Inferior parietal cortex (tissue), 1 donor: ENCODE data around the gene MAN2A2.
"Not testable (repeated sequence)": the region's sequence is repeated elsewhere in the genome, so short reads cannot be mapped to it uniquely, and the experiment has no call there.

Experiments
- DNase-seq: peaks from one replicate; pipeline ENCODE4 v3.0.0-alpha.2; 2016; ENCODE audit errors: extremely low spot score

The MAN2A2 gene

GRCh38 chr15:90871139-90871715, 31.9 kb upstream of the MAN2A2 start:
- DNase-seq = no peak

- DNase-seq = no peak
These were observed 31.2 kb upstream of the MAN2A2 start for GRCh38 chr15:90871716-90872485.

GRCh38 chr15:90872486-90873184, 30.5 kb upstream of the MAN2A2 start:
- no peak for DNase-seq

GRCh38 chr15:90873488-90873997, 29.6 kb upstream of the MAN2A2 start:
- no peak for DNase-seq

- no peak for DNase-seq
These were observed 29.0 kb upstream of the MAN2A2 start for GRCh38 chr15:90873998-90874605.

GRCh38 chr15:90874986-90875385, 28.1 kb upstream of the MAN2A2 start:
- not testable (repeated sequence) for DNase-seq

GRCh38 chr15:90875549-90875981, 27.5 kb upstream of the MAN2A2 start:
- DNase-seq = no peak

GRCh38 chr15:90876046-90876445, 27.1 kb upstream of the MAN2A2 start:
- DNase-seq = no peak

- no peak for DNase-seq
These were observed 26.5 kb upstream of the MAN2A2 start for GRCh38 chr15:90876512-90877170.

GRCh38 chr15:90877315-90877714, 25.8 kb upstream of the MAN2A2 start:
- no peak for DNase-seq

GRCh38 chr15:90877996-90878395, 25.1 kb upstream of the MAN2A2 start:
- no peak for DNase-seq

- DNase-seq = no peak
These were observed 24.4 kb upstream of the MAN2A2 start for GRCh38 chr15:90878660-90879059.

GRCh38 chr15:90879730-90880366, 23.3 kb upstream of the MAN2A2 start:
- DNase-seq = no peak

GRCh38 chr15:90880381-90881145, 22.5 kb upstream of the MAN2A2 start:
- no peak for DNase-seq

- DNase-seq = no peak
These were observed 21.7 kb upstream of the MAN2A2 start for GRCh38 chr15:90881181-90881977.

- DNase-seq = no peak
These were observed 21.0 kb upstream of the MAN2A2 start for GRCh38 chr15:90881978-90882721.

GRCh38 chr15:90882781-90883525, 20.1 kb upstream of the MAN2A2 start:
- no peak for DNase-seq

GRCh38 chr15:90883526-90883975, 19.6 kb upstream of the MAN2A2 start:
- DNase-seq = no peak
